Breast epithelium (tissue), 3 donors: ENCODE data around the gene PRKD2.

ENCODE experiments used
- POLR2A ChIP-seq: fragments of 450-650 bp; IDR thresholded peaks from one replicate; pipeline ENCODE4 v1.6.1; 2016; ENCODE audit warnings: antibody characterized with exemption, mild to moderate bottlenecking, moderate library complexity
- POLR2AphosphoS5 ChIP-seq, 3 donors: sonication (generic); formaldehyde crosslinking; IDR thresholded peaks; one replicate each; pipeline ENCODE4 v1.6.1; 2017; ENCODE audit warnings: antibody characterized with exemption in 3 of 3
- TF ChIP-seq, protein P1 (sequence below), 3 donors: fragments of 450-650 bp; IDR thresholded peaks; one replicate each; pipeline ENCODE4 v1.5.1; 2016 to 2017; ENCODE audit warnings: antibody characterized with exemption in 3 of 3, mild to moderate bottlenecking in 3 of 3, moderate library complexity in 3 of 3

DNA sequence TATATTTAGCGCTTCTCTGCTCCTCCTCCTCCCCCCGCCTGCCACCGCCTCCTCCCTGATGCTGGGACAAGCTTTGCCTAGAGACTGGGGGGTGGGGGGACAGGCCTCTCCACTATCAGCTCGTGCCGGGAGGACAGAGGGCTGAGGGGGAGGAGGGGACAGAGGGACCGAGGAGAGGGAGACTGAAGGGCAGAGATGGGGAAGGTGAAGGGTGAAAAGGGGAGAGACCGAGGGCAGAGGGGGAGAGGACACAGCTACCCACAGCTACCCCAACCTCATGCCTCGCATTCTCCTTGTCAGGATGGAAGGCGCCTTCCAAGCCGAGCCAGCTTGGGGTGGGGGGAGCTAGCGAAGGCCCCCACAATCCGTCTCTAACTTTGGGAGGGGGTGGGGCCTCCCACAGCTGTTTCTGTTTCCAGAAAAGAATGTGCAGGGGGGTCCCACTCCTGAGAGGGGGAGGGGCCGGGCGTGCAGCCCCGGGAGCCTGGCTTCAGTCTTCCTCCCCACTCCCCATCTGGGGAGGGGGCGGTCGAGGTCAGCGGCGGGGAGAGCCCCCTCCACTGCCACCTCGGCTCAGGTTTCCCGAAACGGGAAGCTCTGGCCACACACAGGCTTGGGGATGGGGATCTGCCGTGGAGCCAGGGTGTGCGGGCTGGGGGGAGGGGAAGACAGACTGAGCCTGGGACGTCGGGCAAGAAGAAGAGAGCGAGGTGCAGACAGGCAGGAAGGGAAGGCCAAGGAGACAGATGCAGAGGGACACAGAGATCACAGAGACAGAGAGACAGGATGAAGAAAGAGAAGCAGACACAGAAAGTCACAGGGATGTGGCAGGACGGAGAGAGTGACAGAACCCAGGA lies 57.5 kb downstream of the PRKD2 start:
- TF ChIP-seq, protein P1, sequence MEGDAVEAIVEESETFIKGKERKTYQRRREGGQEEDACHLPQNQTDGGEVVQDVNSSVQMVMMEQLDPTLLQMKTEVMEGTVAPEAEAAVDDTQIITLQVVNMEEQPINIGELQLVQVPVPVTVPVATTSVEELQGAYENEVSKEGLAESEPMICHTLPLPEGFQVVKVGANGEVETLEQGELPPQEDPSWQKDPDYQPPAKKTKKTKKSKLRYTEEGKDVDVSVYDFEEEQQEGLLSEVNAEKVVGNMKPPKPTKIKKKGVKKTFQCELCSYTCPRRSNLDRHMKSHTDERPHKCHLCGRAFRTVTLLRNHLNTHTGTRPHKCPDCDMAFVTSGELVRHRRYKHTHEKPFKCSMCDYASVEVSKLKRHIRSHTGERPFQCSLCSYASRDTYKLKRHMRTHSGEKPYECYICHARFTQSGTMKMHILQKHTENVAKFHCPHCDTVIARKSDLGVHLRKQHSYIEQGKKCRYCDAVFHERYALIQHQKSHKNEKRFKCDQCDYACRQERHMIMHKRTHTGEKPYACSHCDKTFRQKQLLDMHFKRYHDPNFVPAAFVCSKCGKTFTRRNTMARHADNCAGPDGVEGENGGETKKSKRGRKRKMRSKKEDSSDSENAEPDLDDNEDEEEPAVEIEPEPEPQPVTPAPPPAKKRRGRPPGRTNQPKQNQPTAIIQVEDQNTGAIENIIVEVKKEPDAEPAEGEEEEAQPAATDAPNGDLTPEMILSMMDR (IDR thresholded peaks at IDR 0.05) = no peak
- no peak for TF ChIP-seq POLR2A
- no peak for TF ChIP-seq POLR2AphosphoS5 (IDR thresholded peaks at IDR 0.05)
